ENCODE results near the gene VARS1. TPM values are rescaled to one million over a fixed set of nuclear protein-coding genes. Genes with fewer than 3 reads are reported as not detected.
A peak's percentile ranks its signal among the peaks of the same experiment; 100 is the strongest.

Gene VARS1
- total and polyA plus RNA-seq, 8 donors = 11.0 to 56.5 (median 25.9) TPM

DNA sequence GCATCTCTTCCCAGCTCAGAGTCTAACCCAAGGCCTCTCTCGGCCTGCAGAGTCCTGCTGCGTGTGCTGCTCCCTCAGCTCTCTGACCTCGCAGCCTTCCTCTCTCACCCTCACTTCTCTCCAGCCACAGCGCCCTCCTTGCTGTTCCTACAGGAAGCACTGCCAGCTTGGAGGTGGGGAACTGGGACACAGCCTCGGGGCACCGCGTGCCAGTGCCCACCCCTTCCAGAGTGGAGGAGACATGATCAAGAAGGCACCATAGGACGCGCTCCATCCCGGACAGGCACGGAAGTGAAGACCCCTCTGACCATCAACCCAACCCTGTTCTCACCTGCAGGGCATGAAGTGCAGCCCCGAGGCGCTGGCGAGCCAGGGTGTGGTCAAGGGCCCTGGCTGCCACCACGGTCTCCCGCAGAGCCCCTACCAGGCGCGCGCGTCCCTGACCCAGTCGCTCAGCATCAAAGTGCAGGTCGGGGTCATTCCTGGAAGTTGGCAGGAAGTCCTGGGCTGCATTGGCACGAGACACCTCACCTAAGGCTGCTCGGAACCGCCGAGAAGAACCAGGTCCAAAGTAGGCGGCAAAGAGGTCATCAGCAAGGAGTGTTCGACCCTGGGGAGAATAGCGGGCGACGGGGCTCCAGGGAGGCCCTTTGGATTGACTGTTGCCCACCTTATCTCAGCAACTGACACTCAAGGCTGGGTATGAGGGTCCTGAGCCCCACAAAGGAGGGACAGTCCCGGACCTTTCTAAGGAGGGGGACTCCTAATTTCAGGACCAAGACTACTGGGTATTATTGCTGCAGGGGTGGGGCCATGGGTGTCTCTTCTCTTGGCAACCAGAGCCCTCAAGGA is 19.7 kb downstream of the VARS1 start:
- peaks cover 22 to 31% (median 30%) of the 10 kb centered on the region in 4 donors for H3K36me3 ChIP-seq
- H3K27ac ChIP-seq = peak overlapping the region; percentile 78 to 90 (median 84)
- no peaks in the 10 kb centered on the region for H3K9me3 ChIP-seq
- H3K27me3 ChIP-seq = no peaks in the 10 kb centered on the region
- 53 to 72% (median 61%) methylated on average over 20 to 32 of the region's 32 CpGs for WGBS, 5 donors
- no peak overlapping the region for H3K4me3 ChIP-seq
- intact Hi-C loops (cut with DNase I; ENCODE audit: low total_unique reads) = no loop called here
- TF ChIP-seq POLR2AphosphoS5 (IDR thresholded peaks at IDR 0.05) (no peak), POLR2A (IDR thresholded peaks at IDR 0.05) (no peak), EP300 (IDR thresholded peaks at IDR 0.05) (no peak), CTCF (IDR thresholded peaks at IDR 0.05) (no peak)
- DNase-seq = no peak
- H3K4me1 ChIP-seq = peaks cover 28 to 44% (median 35%) of the 10 kb centered on the region in 4 donors

DNA sequence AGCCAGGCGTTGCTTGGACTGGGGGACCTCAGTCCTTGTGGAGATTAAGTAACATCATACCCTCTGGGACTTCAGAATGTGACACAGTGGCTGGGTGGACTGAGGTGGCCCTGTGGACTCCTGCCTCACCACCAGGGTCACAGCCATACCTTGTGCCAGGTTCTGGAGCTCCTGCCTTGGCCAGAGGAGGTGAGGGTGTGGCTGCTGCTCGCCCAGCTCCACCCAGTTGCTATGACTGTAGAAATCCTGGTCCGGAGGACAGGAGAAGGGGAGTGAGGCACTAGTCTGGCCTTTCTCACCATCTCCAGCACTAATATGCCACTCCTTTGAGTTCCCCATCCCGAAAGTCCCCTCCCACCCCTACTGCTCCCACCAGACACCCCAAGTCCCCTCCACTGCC is 20.4 kb downstream of the VARS1 start:
- Histone ChIP-seq H3K4me3 (no peak overlapping the region), H3K27me3 (no peaks in the 10 kb centered on the region), H3K4me1 (peaks cover 28 to 49% (median 35%) of the 10 kb centered on the region in 4 donors), H3K9me3 (no peaks in the 10 kb centered on the region), H3K36me3 (peaks cover 15 to 24% (median 24%) of the 10 kb centered on the region in 4 donors), H3K27ac (peak overlapping the region; percentile 78 to 90 (median 84))
- intact Hi-C loops (cut with DNase I; ENCODE audit: low total_unique reads) = no loop called here
- peak; percentile 73 to 84 for DNase-seq
- TF ChIP-seq POLR2AphosphoS5 (IDR thresholded peaks at IDR 0.05) (peak in 2 of 3 donors; percentile 58 to 59), POLR2A (IDR thresholded peaks at IDR 0.05) (no peak), CTCF (IDR thresholded peaks at IDR 0.05) (peak in 2 of 7 experiments; percentile 22 to 36)
- WGBS, 5 donors = 32 to 59% (median 44%) methylated on average over 4 of the region's 4 CpGs

DNA sequence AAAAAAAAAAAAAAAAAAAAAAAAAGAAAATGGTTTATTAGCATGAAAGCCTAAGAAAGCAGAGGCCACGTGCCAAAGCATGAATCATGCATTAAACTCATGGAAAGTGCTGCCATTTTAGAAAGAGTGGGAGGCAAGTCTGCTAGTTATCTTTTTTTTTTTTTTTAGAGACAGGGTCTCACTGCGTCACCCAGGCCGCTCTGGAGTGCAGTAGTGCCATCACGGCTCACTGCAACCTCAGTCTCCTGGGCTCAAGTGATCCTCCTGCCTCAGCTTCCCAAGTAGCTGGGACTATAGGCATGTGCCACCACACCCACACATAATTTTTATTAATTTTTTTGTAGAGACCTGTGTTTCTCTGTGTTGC is 23.6 kb downstream of the VARS1 start:
- DNase-seq = no peak
- TF ChIP-seq POLR2AphosphoS5 (IDR thresholded peaks at IDR 0.05) (no peak), CTCF (IDR thresholded peaks at IDR 0.05) (no peak), POLR2A (IDR thresholded peaks at IDR 0.05) (no peak), EP300 (IDR thresholded peaks at IDR 0.05) (no peak)
- H3K4me3 ChIP-seq = no peak overlapping the region
- H3K9me3 ChIP-seq = no peaks in the 10 kb centered on the region
- H3K27ac ChIP-seq = no peak overlapping the region
- 59 to 77% (median 74%) methylated on average over 4 of the region's 4 CpGs for WGBS, 5 donors
- peaks cover 23 to 42% (median 28%) of the 10 kb centered on the region in 4 donors for H3K4me1 ChIP-seq
- H3K27me3 ChIP-seq = no peaks in the 10 kb centered on the region
- intact Hi-C loops (cut with DNase I; ENCODE audit: low total_unique reads) = no loop called here
- no peaks in the 10 kb centered on the region for H3K36me3 ChIP-seq

- intact Hi-C loops (cut with DNase I; ENCODE audit: low total_unique reads) = no loop called here
- no peak overlapping the region for H3K27ac ChIP-seq
- H3K4me3 ChIP-seq = no peak overlapping the region
- no peaks in the 10 kb centered on the region for H3K9me3 ChIP-seq
- peaks cover 0 to 6% (median 0%) of the 10 kb centered on the region in 3 donors for H3K27me3 ChIP-seq
- TF ChIP-seq CTCF (IDR thresholded peaks at IDR 0.05) (no peak), POLR2A (IDR thresholded peaks at IDR 0.05) (no peak), EP300 (IDR thresholded peaks at IDR 0.05) (no peak), POLR2AphosphoS5 (IDR thresholded peaks at IDR 0.05) (no peak)
- WGBS, 5 donors = 77 to 91% (median 89%) methylated on average over 2 of the region's 2 CpGs
- no peaks in the 10 kb centered on the region for H3K36me3 ChIP-seq
- no peak for DNase-seq
- H3K4me1 ChIP-seq = peaks cover 13 to 38% (median 21%) of the 10 kb centered on the region in 4 donors
Measured at GRCh38 chr6:31770860-31771259, 24.7 kb downstream of the VARS1 start.
